Astrocyte (in vitro differentiated cells and primary cell): ENCODE measurements around the gene RRP12. TPM values are rescaled to one million over a fixed set of nuclear protein-coding genes. Genes with fewer than 3 reads are reported as not detected.

Experiments
- DNase-seq: peaks from one replicate; pipeline ENCODE4 v3.0.0-alpha.2; 2010; ENCODE audit warnings: low read depth
- FAIRE-seq: peaks from 2 replicates; lab custom pipeline; 2011; peaks lifted over from hg19 to GRCh38; lab: Jason Lieb, UNC
- H2AFZ ChIP-seq: 2 replicates; pipeline ENCODE4 v1.6.0; 2012; ENCODE audit warnings: low read depth, low read length, inconsistent platforms
- H3K27ac ChIP-seq: 2 replicates; pipeline ENCODE4 v1.5.1; 2011; ENCODE audit warnings: low read depth, low read length, inconsistent platforms
- H3K27me3 ChIP-seq: 2 replicates; pipeline ENCODE4 v1.6.0; 2011; ENCODE audit warnings: low read length, inconsistent platforms; ENCODE audit not compliant: insufficient read depth
- H3K36me3 ChIP-seq: 2 replicates; pipeline ENCODE4 v1.5.1; 2011; ENCODE audit warnings: low read length, inconsistent platforms; ENCODE audit not compliant: insufficient read depth
- H3K4me1 ChIP-seq: 2 replicates; pipeline ENCODE4 v1.5.1; 2011; ENCODE audit warnings: low read length, inconsistent platforms; ENCODE audit not compliant: insufficient read depth
- H3K4me2 ChIP-seq: 2 replicates; pipeline ENCODE4 v1.6.0; 2012; ENCODE audit warnings: low read length, inconsistent platforms
- H3K4me3 ChIP-seq: 2 replicates; pipeline ENCODE4 v1.5.1; 2011; ENCODE audit warnings: low read depth, mild to moderate bottlenecking, low read length, inconsistent platforms; ENCODE audit not compliant: insufficient read depth
- H3K79me2 ChIP-seq: 2 replicates; pipeline ENCODE4 v1.6.0; 2012; ENCODE audit warnings: mild to moderate bottlenecking, low read length, inconsistent platforms; ENCODE audit not compliant: insufficient read depth
- H3K9ac ChIP-seq: 2 replicates; pipeline ENCODE4 v1.6.0; 2012; ENCODE audit warnings: mild to moderate bottlenecking, low read length, inconsistent platforms
- H3K9me3 ChIP-seq: 2 replicates; pipeline ENCODE4 v1.5.1; 2012; ENCODE audit warnings: low read depth, mild to moderate bottlenecking, low read length, inconsistent platforms; ENCODE audit not compliant: insufficient read depth
- H4K20me1 ChIP-seq: 2 replicates; pipeline ENCODE4 v1.6.0; 2012; ENCODE audit warnings: low read length, inconsistent platforms; ENCODE audit not compliant: insufficient read depth
- H3K27ac Mint-ChIP-seq: one replicate; pipeline ENCODE4 v1.8.0; 2021; ENCODE audit warnings: mild to moderate bottlenecking, mixed read lengths; ENCODE audit not compliant: unreplicated experiment
- H3K27me3 Mint-ChIP-seq: one replicate; pipeline ENCODE4 v1.8.0; 2021; ENCODE audit warnings: low read depth, mixed read lengths; ENCODE audit not compliant: unreplicated experiment
- H3K36me3 Mint-ChIP-seq: one replicate; pipeline ENCODE4 v1.8.0; 2021; ENCODE audit warnings: low read depth, mixed read lengths; ENCODE audit not compliant: unreplicated experiment
- H3K4me1 Mint-ChIP-seq: one replicate; pipeline ENCODE4 v1.8.0; 2021; ENCODE audit warnings: low read depth, mixed read lengths; ENCODE audit not compliant: unreplicated experiment
- H3K4me3 Mint-ChIP-seq: one replicate; pipeline ENCODE4 v1.8.0; 2021; ENCODE audit warnings: mild to moderate bottlenecking, moderate library complexity, mixed read lengths; ENCODE audit not compliant: unreplicated experiment
- H3K9me3 Mint-ChIP-seq: one replicate; pipeline ENCODE4 v1.8.0; 2021; ENCODE audit warnings: mild to moderate bottlenecking, mixed read lengths; ENCODE audit not compliant: unreplicated experiment
- CTCF ChIP-seq: IDR thresholded peaks from 2 replicates; pipeline ENCODE4 v1.5.1; 2011; ENCODE audit warnings: low read depth, mild to moderate bottlenecking, inconsistent platforms, low read length, moderate library complexity; ENCODE audit not compliant: insufficient read depth
- EZH2 ChIP-seq: IDR thresholded peaks from 2 replicates; pipeline ENCODE4 v1.6.1; 2012; ENCODE audit warnings: mild to moderate bottlenecking, low read length, inconsistent platforms; ENCODE audit not compliant: insufficient read depth
- total RNA-seq: library from RNA; stranded (reverse); gene quantifications from 2 replicates; pipeline ENCODE4 v1.2.1, GENCODE V29; 2021

RRP12 gene
- total RNA-seq, 1 donor from 2014 or later, result 52.1 TPM

- Histone ChIP-seq H2AFZ (no peak overlapping the region), H3K4me2 (no peak overlapping the region), H3K4me1 (no peaks in the 10 kb centered on the region), H3K36me3 (peaks cover 39% of the 10 kb centered on the region), H3K27ac (no peak overlapping the region), H3K4me3 (no peak overlapping the region), H3K9ac (no peak overlapping the region), H4K20me1 (no peaks in the 10 kb centered on the region), H3K79me2 (no peaks in the 10 kb centered on the region), H3K9me3 (no peaks in the 10 kb centered on the region), H3K27me3 (no peaks in the 10 kb centered on the region)
- DNase-seq, result no peak
- Mint-ChIP-seq H3K27ac (no peak overlapping the region), H3K4me1 (peaks cover 3% of the 10 kb centered on the region), H3K9me3 (no peaks in the 10 kb centered on the region), H3K27me3 (no peaks in the 10 kb centered on the region), H3K36me3 (peaks cover 22% of the 10 kb centered on the region), H3K4me3 (no peak overlapping the region)
- no peak for TF ChIP-seq CTCF
- no peak for TF ChIP-seq EZH2
- no peak for FAIRE-seq
These were observed 24.7 kb downstream of the RRP12 start for GRCh38 chr10:97376413-97376812.

- Histone ChIP-seq H3K27ac (no peak overlapping the region), H3K36me3 (peaks cover 38% of the 10 kb centered on the region), H2AFZ (no peak overlapping the region), H3K79me2 (no peaks in the 10 kb centered on the region), H3K4me3 (no peak overlapping the region), H3K27me3 (no peaks in the 10 kb centered on the region), H3K9me3 (no peaks in the 10 kb centered on the region), H4K20me1 (no peaks in the 10 kb centered on the region), H3K4me1 (no peaks in the 10 kb centered on the region), H3K9ac (no peak overlapping the region), H3K4me2 (no peak overlapping the region)
- no peak overlapping the region for H3K27ac Mint-ChIP-seq
- TF ChIP-seq EZH2 (no peak), CTCF (no peak)
- DNase-seq (no peak), FAIRE-seq (no peak)
- peaks cover 33% of the 10 kb centered on the region for H3K36me3 Mint-ChIP-seq
- H3K4me1 Mint-ChIP-seq, result no peaks in the 10 kb centered on the region
- H3K4me3 Mint-ChIP-seq, result no peak overlapping the region
- no peaks in the 10 kb centered on the region for H3K9me3 Mint-ChIP-seq
- no peaks in the 10 kb centered on the region for H3K27me3 Mint-ChIP-seq
These were observed 27.7 kb downstream of the RRP12 start for GRCh38 chr10:97373456-97373855.

- Mint-ChIP-seq H3K4me1 (no peaks in the 10 kb centered on the region), H3K9me3 (no peaks in the 10 kb centered on the region), H3K27me3 (no peaks in the 10 kb centered on the region), H3K27ac (no peak overlapping the region), H3K36me3 (peaks cover 32% of the 10 kb centered on the region), H3K4me3 (no peak overlapping the region)
- TF ChIP-seq EZH2 (no peak), CTCF (no peak)
- Histone ChIP-seq H3K36me3 (peaks cover 35% of the 10 kb centered on the region), H3K9me3 (no peaks in the 10 kb centered on the region), H4K20me1 (no peaks in the 10 kb centered on the region), H3K4me1 (no peaks in the 10 kb centered on the region), H3K4me2 (no peak overlapping the region), H2AFZ (no peak overlapping the region), H3K27me3 (no peaks in the 10 kb centered on the region), H3K9ac (no peak overlapping the region), H3K4me3 (no peak overlapping the region), H3K27ac (no peak overlapping the region), H3K79me2 (no peaks in the 10 kb centered on the region)
- DNase-seq, result no peak
- FAIRE-seq, result no peak
These were observed 28.8 kb downstream of the RRP12 start for GRCh38 chr10:97372233-97372875.
